HEK293 (cell line): ENCODE measurements around the gene CMIP.

Experiments used
- CTCF ChIA-PET: fragments of 350-600 bp; formaldehyde crosslinking; extraction: SDS; loops from one replicate; lab custom pipeline; 2021; ENCODE audit warnings: antibody characterized with exemption; lab: Yijun Ruan, JAX
- POLR2A ChIA-PET: fragments of 300-600 bp; formaldehyde crosslinking; extraction: SDS; loops from one replicate; lab custom pipeline; 2020; ENCODE audit warnings: antibody characterized with exemption, inconsistent platforms; lab: Yijun Ruan, JAX
- H3K27ac ChIP-seq: fragments of 200-500 bp; sonication (Bioruptor generic); 2 replicates; pipeline ENCODE4 v1.5.1; 2014; ENCODE audit warnings: low read depth, low read length, control low read depth, inconsistent platforms; ENCODE audit errors: extremely low read depth
- H3K36me3 ChIP-seq, 2 experiments: fragments of 200-500 bp in 1 of 2; sonication (Bioruptor generic) in 1 of 2; 1 replicate in 1 of 2; 2 replicates in 1 of 2; pipeline ENCODE4 v1.5.1; 2014 to 2017; ENCODE audit warnings: inconsistent platforms in 2 of 2, low read length in 2 of 2; ENCODE audit not compliant: control insufficient read depth in 2 of 2, insufficient read depth in 1 of 2
- H3K4me1 ChIP-seq: fragments of 200-500 bp; sonication (Bioruptor generic); 2 replicates; pipeline ENCODE4 v1.5.1; 2014; ENCODE audit warnings: mild to moderate bottlenecking, low read length, inconsistent platforms; ENCODE audit not compliant: control insufficient read depth, insufficient read depth
- H3K4me3 ChIP-seq: 2 replicates; pipeline ENCODE4 v1.5.1; 2011; ENCODE audit warnings: low read depth, mild to moderate bottlenecking, control low read depth, low read length, moderate library complexity
- H3K9me3 ChIP-seq: fragments of 200-500 bp; sonication (Bioruptor generic); 2 replicates; pipeline ENCODE4 v1.5.1; 2014; ENCODE audit warnings: low read depth, low read length, inconsistent platforms; ENCODE audit not compliant: control insufficient read depth, insufficient read depth
- ATF2 ChIP-seq: fragments of 450-650 bp; formaldehyde crosslinking; IDR thresholded peaks from 2 replicates; pipeline ENCODE4 v1.5.1; 2016; ENCODE audit warnings: missing biosample characterization, missing genetic modification characterization, low read depth
- BCL11B ChIP-seq: fragments of 450-650 bp; formaldehyde crosslinking; IDR thresholded peaks from 2 replicates; pipeline ENCODE4 v1.5.1; 2016; ENCODE audit warnings: low read depth, missing biosample characterization, missing genetic modification characterization
- EGR2 ChIP-seq: fragments of 450-650 bp; formaldehyde crosslinking; IDR thresholded peaks from 2 replicates; pipeline ENCODE4 v1.5.1; 2016; ENCODE audit warnings: low read depth, missing biosample characterization, missing genetic modification characterization
- HOXC10 ChIP-seq: sonication (generic); formaldehyde crosslinking; IDR thresholded peaks from 2 replicates; pipeline ENCODE4 v1.8.1; 2023; ENCODE audit warnings: mild to moderate bottlenecking, missing genetic modification reagents
- KLF1 ChIP-seq: fragments of 450-650 bp; formaldehyde crosslinking; IDR thresholded peaks from 2 replicates; pipeline ENCODE4 v1.5.1; 2016; ENCODE audit warnings: missing biosample characterization, missing genetic modification characterization
- TRIM28 ChIP-seq: IDR thresholded peaks from 2 replicates; pipeline ENCODE4 v1.6.1; 2011; ENCODE audit warnings: low read length, control low read depth, borderline replicate concordance
- ZBTB20 ChIP-seq: fragments of 450-650 bp; formaldehyde crosslinking; IDR thresholded peaks from 2 replicates; pipeline ENCODE4 v1.5.1; 2016; ENCODE audit warnings: missing biosample characterization, missing genetic modification characterization
- ZFHX2 ChIP-seq: fragments of 450-650 bp; formaldehyde crosslinking; conservative IDR thresholded peaks from 2 replicates; pipeline ENCODE4 v1.5.1; 2016; ENCODE audit warnings: missing biosample characterization, missing genetic modification characterization
- ZFP3 ChIP-seq: fragments of 450-650 bp; formaldehyde crosslinking; IDR thresholded peaks from 2 replicates; pipeline ENCODE4 v1.5.1; 2016; ENCODE audit warnings: low read depth, missing biosample characterization, missing genetic modification characterization
- ZNF16 ChIP-seq: fragments of 450-650 bp; formaldehyde crosslinking; IDR thresholded peaks from 2 replicates; pipeline ENCODE4 v1.5.1; 2016; ENCODE audit warnings: low read depth, missing biosample characterization, missing genetic modification characterization
- ZNF184 ChIP-seq: fragments of 450-650 bp; IDR thresholded peaks from 2 replicates; pipeline ENCODE4 v1.5.1; 2018; ENCODE audit warnings: missing biosample characterization, mild to moderate bottlenecking, missing genetic modification characterization
- ZNF266 ChIP-seq: fragments of 450-650 bp; formaldehyde crosslinking; IDR thresholded peaks from 2 replicates; pipeline ENCODE4 v1.5.1; 2016; ENCODE audit warnings: missing biosample characterization, missing genetic modification characterization, low read depth
- ZNF302 ChIP-seq: fragments of 450-650 bp; formaldehyde crosslinking; IDR thresholded peaks from 2 replicates; pipeline ENCODE4 v1.5.1; 2016; ENCODE audit warnings: missing biosample characterization, missing genetic modification characterization, low read depth
- ZNF341 ChIP-seq: fragments of 450-650 bp; formaldehyde crosslinking; IDR thresholded peaks from 2 replicates; pipeline ENCODE4; 2016; ENCODE audit warnings: low read depth, missing biosample characterization, missing genetic modification characterization
- ZNF449 ChIP-seq: fragments of 450-650 bp; formaldehyde crosslinking; IDR thresholded peaks from 2 replicates; pipeline ENCODE4 v1.5.1; 2017; ENCODE audit warnings: missing biosample characterization, mild to moderate bottlenecking, missing genetic modification characterization, moderate library complexity
- ZNF514 ChIP-seq: fragments of 450-650 bp; formaldehyde crosslinking; IDR thresholded peaks from 2 replicates; pipeline ENCODE4 v1.5.1; 2016; ENCODE audit warnings: missing biosample characterization, missing genetic modification characterization
- ZNF571 ChIP-seq: fragments of 450-650 bp; formaldehyde crosslinking; IDR thresholded peaks from 2 replicates; pipeline ENCODE4 v1.5.0; 2017; ENCODE audit warnings: missing biosample characterization, missing genetic modification characterization
- ZNF645 ChIP-seq: fragments of 450-650 bp; formaldehyde crosslinking; IDR thresholded peaks from 2 replicates; pipeline ENCODE4; 2016; ENCODE audit warnings: missing biosample characterization, missing genetic modification characterization
- ZNF701 ChIP-seq: fragments of 450-650 bp; formaldehyde crosslinking; IDR thresholded peaks from 2 replicates; pipeline ENCODE4 v1.5.1; 2016; ENCODE audit warnings: missing biosample characterization, missing genetic modification characterization

Gene CMIP

GRCh38 chr16:81513204-81514040 is 68.8 kb downstream of the CMIP start:
- POLR2A ChIA-PET: no interaction called here
- CTCF ChIA-PET: no interaction called here

GRCh38 chr16:81514041-81514559 is 69.5 kb downstream of the CMIP start:
- no peak for TF ChIP-seq ZNF16 (tag by site-specific recombination)
- no peak for TF ChIP-seq ZNF341
- no peak for TF ChIP-seq BCL11B
- TF ChIP-seq ZNF302: no peak
- peak; percentile 66 for TF ChIP-seq ZFHX2
- no peak for TF ChIP-seq ZNF645 (tag by site-specific recombination)
- peak; percentile 20; the same call in 1 of the 2 replicates for TF ChIP-seq KLF1 (tag by site-specific recombination)
- TF ChIP-seq EGR2: peak; percentile 83
- no peak for TF ChIP-seq HOXC10
- TF ChIP-seq ZNF701 (tag by site-specific recombination): no peak
- TF ChIP-seq ATF2: no peak
- TF ChIP-seq ZFP3 (tag by site-specific recombination): no peak
- no peak for TF ChIP-seq TRIM28
- H3K27ac ChIP-seq: no peak overlapping the region
- ChIA-PET CTCF (no interaction called here), POLR2A (no interaction called here)
- H3K9me3 ChIP-seq: no peaks in the 10 kb centered on the region
- H3K36me3 ChIP-seq: no peaks in the 10 kb centered on the region
- no peak overlapping the region for H3K4me3 ChIP-seq
- H3K4me1 ChIP-seq: no peaks in the 10 kb centered on the region

More at GRCh38 chr16:81513204-81514040, 68.8 kb downstream of the CMIP start:
- H3K4me3 ChIP-seq: no peak overlapping the region
- H3K36me3 ChIP-seq: no peaks in the 10 kb centered on the region
- H3K27ac ChIP-seq: no peak overlapping the region
- TF ChIP-seq ZNF184 (tag by site-specific recombination) (no peak), ZNF449 (tag by site-specific recombination) (no peak), ZBTB20 (tag by site-specific recombination) (no peak), ZNF266 (tag by site-specific recombination) (no peak), ZNF571 (tag by site-specific recombination) (no peak), ZNF341 (no peak), ZNF514 (tag by site-specific recombination) (no peak)
- no peaks in the 10 kb centered on the region for H3K9me3 ChIP-seq
- no peaks in the 10 kb centered on the region for H3K4me1 ChIP-seq
